ENCODE data around the gene UTP15. TPM values are rescaled to one million over a fixed set of nuclear protein-coding genes. Genes with fewer than 3 reads are reported as not detected.
A peak's percentile ranks its signal among the peaks of the same experiment; 100 is the strongest.

The UTP15 gene
- total and polyA plus RNA-seq, 2 of the 4 experiments (the other 2 are of a cell fraction), result 11.4 to 28.0 TPM

GRCh38 chr5:73623901-73624404, 58.4 kb downstream of the UTP15 start:
- Histone ChIP-seq H3K4ac (ENCODE audit: low read depth, low read length) (no peak overlapping the region), H4K8ac (ENCODE audit: low read depth in 2 of 2, low read length in 2 of 2) (no peak overlapping the region), H3K27me3 (ENCODE audit: control insufficient read depth, insufficient read depth, low read length) (no peaks in the 10 kb centered on the region), H3K23ac (ENCODE audit: low read depth, low read length) (no peak overlapping the region), H2AK9ac (replicated peaks; ENCODE audit: low read depth, low read length, poor library complexity) (no peak overlapping the region), H2BK120ac (ENCODE audit: low read depth, low read length) (no peak overlapping the region), H3K4me1 (ENCODE audit: control insufficient read depth, insufficient read depth, low read length) (peaks cover 3% of the 10 kb centered on the region; the same call in 1 of the 2 replicates), H3K9me3 (ENCODE audit: control insufficient read depth, insufficient read depth, low read length) (no peaks in the 10 kb centered on the region), H3K18ac (ENCODE audit: low read depth, low read length) (no peak overlapping the region), H2BK15ac (ENCODE audit: low read depth, low read length) (no peak overlapping the region), H3K4me2 (ENCODE audit: low read depth, low read length) (no peak overlapping the region), H2AFZ (replicated peaks; ENCODE audit: low read length, poor library complexity) (no peak overlapping the region), H4K91ac (ENCODE audit: insufficient read depth, low read depth, low read length) (no peak overlapping the region), H3K14ac (replicated peaks; ENCODE audit: low read depth, low read length) (no peak overlapping the region), H3K9me1 (ENCODE audit: insufficient read depth, low read length) (peaks cover 3% of the 10 kb centered on the region; the same call in 1 of the 2 replicates), H2AK5ac (ENCODE audit: low read depth, low read length) (no peak overlapping the region), H3K56ac (ENCODE audit: extremely low read depth, insufficient read depth, low read length) (no peak overlapping the region), H3K36me3 (ENCODE audit: control insufficient read depth, insufficient read depth, low read length) (no peaks in the 10 kb centered on the region), H3K79me1 (ENCODE audit: low read depth in 1 of 2, low read length in 2 of 2) (peaks cover 4 to 31% of the 10 kb centered on the region in 2 experiments), H3K9ac (ENCODE audit: low read depth, low read length) (no peak overlapping the region), H4K20me1 (ENCODE audit: insufficient read depth, low read length) (no peaks in the 10 kb centered on the region), H4K5ac (ENCODE audit: low read depth, low read length) (no peak overlapping the region), H3K27ac (ENCODE audit: insufficient read depth, low read length) (no peak overlapping the region), H3K4me3 (ENCODE audit: insufficient read depth, low read depth, low read length) (no peak overlapping the region), H2BK20ac (ENCODE audit: low read depth, low read length) (peak overlapping the region; percentile 8; the same call in 1 of the 2 replicates), H2BK5ac (ENCODE audit: low read depth, low read length, poor library complexity, severe bottlenecking) (no peak overlapping the region)
- in situ Hi-C loops (cut with MboI; ENCODE audit: low sequenced_read_pairs), result no loop called here
- no peak for ATAC-seq (ENCODE audit: low read depth)
- intact Hi-C loops (cut with micrococcal nuclease), result no loop called here
- dilution Hi-C loops (cut with HindIII; ENCODE audit: low sequenced_read_pairs, unreplicated experiment), result no loop called here
- no TSS peak for BruUV-seq (replicated peaks)
- ChIA-PET POLR2A (ENCODE audit: unreplicated experiment) (interaction anchor here (0.5 kb wide), 1 partner anchor 19 kb away, joined by 3 read pairs; no protein-coding TSS in a partner anchor), CTCF (no interaction called here)
- no peak for DNase-seq
- no CpG with 5 or more reads among the region's 2 CpGs for WGBS, 2 experiments (ENCODE audit: extremely low coverage in 2 of 2, insufficient read length in 1 of 2)
- TF ChIP-seq CHD1 (IDR thresholded peaks at IDR 0.05; ENCODE audit: low read depth, low read length) (no peak), CTCF (conservative IDR thresholded peaks at IDR 0.05; ENCODE audit: low read depth, low read length) (no peak), FOS (IDR thresholded peaks at IDR 0.05; ENCODE audit: low read depth, low read length) (no peak), ELK1 (IDR thresholded peaks at IDR 0.05; ENCODE audit: borderline replicate concordance, low read depth, low read length) (no peak), BHLHE40 (IDR thresholded peaks at IDR 0.05; ENCODE audit: low read depth, low read length) (no peak), MAFK (IDR thresholded peaks at IDR 0.05; ENCODE audit: low read depth, low read length) (no peak), NFE2L2 (IDR thresholded peaks at IDR 0.05; ENCODE audit: low read depth, low read length) (no peak), RAD21 (IDR thresholded peaks at IDR 0.05; ENCODE audit: low read length) (no peak)

Data from IMR-90 (cell line).